IMR-90 (cell line): ENCODE measurements around the gene PANK4. TPM values are rescaled to one million over a fixed set of nuclear protein-coding genes. Genes with fewer than 3 reads are reported as not detected.

Experiments
- ATAC-seq: fragments of 200-7000 bp; cut with Tn5 transposase; 2 replicates; pipeline ENCODE4 v1.9.1; 2020; ENCODE audit warnings: low read depth, mild to moderate bottlenecking, moderate library complexity
- BruUV-seq: library from RNA; stranded (reverse); fragments of 400-500 nt; replicated peaks from 2 replicates; lab custom pipeline; 2021; lab: Mats Ljungman, UMichigan
- CTCF ChIA-PET: fragments of 300-600 bp; formaldehyde crosslinking; extraction: SDS; loops from one replicate; lab custom pipeline; 2021; ENCODE audit warnings: antibody characterized with exemption; lab: Yijun Ruan, JAX
- POLR2A ChIA-PET: fragments of 300-600 bp; sonication (Branson Sonifier 250); formaldehyde crosslinking; loops from one replicate; lab custom pipeline; 2022; ENCODE audit warnings: antibody characterized with exemption; ENCODE audit not compliant: unreplicated experiment; lab: Charles Lee
- DNase-seq: peaks from one replicate; pipeline ENCODE4 v3.0.0; 2013
- H2AFZ ChIP-seq: replicated peaks from 2 replicates; pipeline ENCODE3; 2013; ENCODE audit warnings: low read length, mild to moderate bottlenecking; ENCODE audit not compliant: poor library complexity
- H2AK5ac ChIP-seq: 2 replicates; pipeline ENCODE4 v1.6.1; 2013; ENCODE audit warnings: low read depth, low read length, inconsistent platforms
- H2AK9ac ChIP-seq: replicated peaks from 2 replicates; pipeline ENCODE3; 2013; ENCODE audit warnings: mild to moderate bottlenecking, low read depth, low read length, moderate library complexity; ENCODE audit not compliant: poor library complexity
- H2BK120ac ChIP-seq: 2 replicates; pipeline ENCODE4 v1.6.1; 2013; ENCODE audit warnings: low read depth, low read length, inconsistent platforms
- H2BK15ac ChIP-seq: 3 replicates; pipeline ENCODE4 v1.6.1; 2013; ENCODE audit warnings: low read depth, low read length, inconsistent platforms
- H2BK20ac ChIP-seq: 2 replicates; pipeline ENCODE4 v1.6.1; 2013; ENCODE audit warnings: low read depth, mild to moderate bottlenecking, inconsistent platforms, low read length, moderate library complexity
- H2BK5ac ChIP-seq: 2 replicates; pipeline ENCODE4 v1.6.1; 2013; ENCODE audit warnings: mild to moderate bottlenecking, low read depth, low read length, inconsistent platforms; ENCODE audit not compliant: poor library complexity, severe bottlenecking
- H3K14ac ChIP-seq: replicated peaks from 2 replicates; pipeline ENCODE4 v1.6.1; 2013; ENCODE audit warnings: low read depth, low read length, inconsistent platforms
- H3K18ac ChIP-seq: 2 replicates; pipeline ENCODE4 v1.6.1; 2013; ENCODE audit warnings: low read depth, low read length, control low read depth
- H3K23ac ChIP-seq: 2 replicates; pipeline ENCODE4 v1.6.1; 2013; ENCODE audit warnings: low read depth, low read length, inconsistent platforms
- H3K27ac ChIP-seq: 2 replicates; pipeline ENCODE4 v1.5.1; 2013; ENCODE audit warnings: mild to moderate bottlenecking, control low read depth, low read length; ENCODE audit not compliant: insufficient read depth
- H3K27me3 ChIP-seq: 2 replicates; pipeline ENCODE4 v1.6.1; 2013; ENCODE audit warnings: low read length; ENCODE audit not compliant: control insufficient read depth, insufficient read depth
- H3K36me3 ChIP-seq: 2 replicates; pipeline ENCODE4 v1.6.1; 2013; ENCODE audit warnings: low read length, mixed read lengths; ENCODE audit not compliant: control insufficient read depth, insufficient read depth
- H3K4ac ChIP-seq: 2 replicates; pipeline ENCODE4 v1.6.1; 2013; ENCODE audit warnings: low read depth, low read length, inconsistent platforms
- H3K4me1 ChIP-seq: 2 replicates; pipeline ENCODE4 v1.6.1; 2013; ENCODE audit warnings: low read length, mixed read lengths; ENCODE audit not compliant: control insufficient read depth, insufficient read depth
- H3K4me2 ChIP-seq: 2 replicates; pipeline ENCODE4 v1.6.1; 2013; ENCODE audit warnings: low read depth, mild to moderate bottlenecking, control low read depth, low read length, moderate library complexity
- H3K4me3 ChIP-seq: 2 replicates; pipeline ENCODE4 v1.5.1; 2013; ENCODE audit warnings: low read depth, mild to moderate bottlenecking, control low read depth, low read length, moderate library complexity; ENCODE audit not compliant: insufficient read depth
- H3K56ac ChIP-seq: 2 replicates; pipeline ENCODE4 v1.6.1; 2013; ENCODE audit warnings: low read length, inconsistent platforms; ENCODE audit not compliant: insufficient read depth; ENCODE audit errors: extremely low read depth
- H3K79me1 ChIP-seq, 2 experiments: 2 replicates each; pipeline ENCODE4 v1.6.1; 2013; ENCODE audit warnings: low read length in 2 of 2, inconsistent platforms in 1 of 2, low read depth in 1 of 2
- H3K9ac ChIP-seq: 2 replicates; pipeline ENCODE4 v1.6.1; 2013; ENCODE audit warnings: low read depth, low read length, control low read depth
- H3K9me1 ChIP-seq: 2 replicates; pipeline ENCODE4 v1.6.1; 2013; ENCODE audit warnings: low read length, inconsistent platforms; ENCODE audit not compliant: insufficient read depth
- H3K9me3 ChIP-seq: 2 replicates; pipeline ENCODE4 v1.6.1; 2013; ENCODE audit warnings: low read length; ENCODE audit not compliant: control insufficient read depth, insufficient read depth
- H4K20me1 ChIP-seq: 2 replicates; pipeline ENCODE4 v1.6.1; 2013; ENCODE audit warnings: low read length, inconsistent platforms; ENCODE audit not compliant: insufficient read depth
- H4K5ac ChIP-seq: 2 replicates; pipeline ENCODE4 v1.6.1; 2013; ENCODE audit warnings: mild to moderate bottlenecking, low read depth, low read length, control low read depth
- H4K8ac ChIP-seq, 2 experiments: 2 replicates each; pipeline ENCODE4 v1.6.1; 2013; ENCODE audit warnings: low read depth in 2 of 2, low read length in 2 of 2, control low read depth in 1 of 2, inconsistent platforms in 1 of 2
- H4K91ac ChIP-seq: 2 replicates; pipeline ENCODE4 v1.6.1; 2013; ENCODE audit warnings: low read depth, low read length, inconsistent platforms; ENCODE audit not compliant: insufficient read depth
- MAFK ChIP-seq: IDR thresholded peaks from 2 replicates; pipeline ENCODE4 v1.6.1; 2012; ENCODE audit warnings: low read depth, low read length, improper control_type of control experiment
- SMC3 ChIP-seq: fragments of 150-350 bp; IDR thresholded peaks from 2 replicates; pipeline ENCODE4 v1.6.1; 2016; ENCODE audit warnings: low read depth, mild to moderate bottlenecking, antibody characterized with exemption, low read length, moderate library complexity
- WGBS, 2 experiments: methylation state at CpG; one replicate each; pipeline versions ENCODE4 v1.1.5 to v1.1.7; 2013; ENCODE audit warnings: missing lambda C conversion rate in 2 of 2; ENCODE audit not compliant: insufficient read length in 1 of 2; ENCODE audit errors: extremely low coverage in 2 of 2; 5-methylcytosine and 5-hydroxymethylcytosine counted together
- dilution Hi-C: fragments of 300-500 bp; cut with HindIII; formaldehyde crosslinking; loops from one replicate; pipeline ENCODE4 v1.14.3; 2018; ENCODE audit warnings: low sequenced_read_pairs; ENCODE audit not compliant: unreplicated experiment
- in situ Hi-C: fragments of 300-500 bp; cut with MboI; formaldehyde crosslinking; loops from 3 replicates; pipeline ENCODE4 v1.14.3; 2019; ENCODE audit warnings: low sequenced_read_pairs, inconsistent platforms, mixed read lengths
- intact Hi-C: fragments of 100-400 bp; cut with micrococcal nuclease; formaldehyde crosslinking; loops from 2 replicates; pipeline ENCODE4 v1.10.0; 2022
- polyA plus RNA-seq, 3 experiments: library from polyadenylated mRNA; depleted of rRNA; stranded (reverse); fragments of >200 nt; gene quantifications; 2 replicates each; pipeline ENCODE4 v1.2.3, GENCODE V29; 2012; ENCODE audit warnings: low replicate concordance in 1 of 3
- total RNA-seq: library from RNA; depleted of rRNA; stranded (reverse); fragments of >200 nt; gene quantifications from 2 replicates; pipeline ENCODE4 v1.2.3, GENCODE V29; 2012
- TF ChIP-seq, protein P1 (sequence below): conservative IDR thresholded peaks from 2 replicates; pipeline ENCODE4 v1.5.1; 2012; ENCODE audit warnings: mild to moderate bottlenecking, low read depth, low read length, improper control_type of control experiment

The PANK4 gene
- total and polyA plus RNA-seq, 2 of the 4 experiments (the other 2 are of a cell fraction) = 14.0 to 18.5 TPM

GRCh38 chr1:2556277-2556677 lies 29.9 kb upstream of the PANK4 start, which contains the start of gene TNFRSF14:
Gene TNFRSF14 (plus strand): TSS chr1:2556371. CDS start chr1:2556665, 294 bp downstream.
- no peaks in the 10 kb centered on the region; the same call in 1 of the 2 replicates for H3K27me3 ChIP-seq
- peak within 1 kb of the TSS; percentile 47 for H2BK5ac ChIP-seq
- WGBS, 2 experiments = 15% methylated on average over 7 of the region's 16 CpGs; no CpG with 5 or more reads in 1 of the 2 experiments
- H3K4ac ChIP-seq = peak within 1 kb of the TSS; percentile 93
- peak within 1 kb of the TSS; percentile 36; the same call in 1 of the 2 replicates for H3K27ac ChIP-seq
- H2AK5ac ChIP-seq = peak within 1 kb of the TSS; percentile 59; the same call in 1 of the 2 replicates
- peak within 1 kb of the TSS; percentile 44 for H3K4me3 ChIP-seq
- ATAC-seq = peak; percentile 79
- H3K14ac ChIP-seq = peak within 1 kb of the TSS; percentile 89
- peak within 1 kb of the TSS; percentile 1; the same call in 1 of the 2 replicates for H3K23ac ChIP-seq
- ChIA-PET CTCF (no interaction called here), POLR2A (no interaction called here)
- no TSS peak for BruUV-seq
- H3K36me3 ChIP-seq = no peaks in the 10 kb centered on the region
- peak; percentile 35 for DNase-seq
- peak within 1 kb of the TSS; percentile 70 for H3K9ac ChIP-seq
- H3K4me1 ChIP-seq = no peaks in the 10 kb centered on the region
- H2BK15ac ChIP-seq = peak within 1 kb of the TSS; percentile 61; the same call in 1 of the 3 replicates
- peak within 1 kb of the TSS; percentile 58; the same call in 1 of the 2 replicates for H2BK20ac ChIP-seq
- dilution Hi-C loops = no loop called here
- peak within 1 kb of the TSS; percentile 90 for H3K4me2 ChIP-seq
- peak within 1 kb of the TSS; percentile 71; the same call in 1 of the 2 replicates for H3K18ac ChIP-seq
- peak within 1 kb of the TSS; percentile 24 for H2BK120ac ChIP-seq
- peak within 1 kb of the TSS; percentile 47 for H2AK9ac ChIP-seq
- intact Hi-C loops = loop anchor here (1.0 kb wide), 1 partner anchor 87 kb away; no protein-coding TSS in a partner anchor
- peak within 1 kb of the TSS; percentile 58 for H4K91ac ChIP-seq
- H3K9me3 ChIP-seq = no peaks in the 10 kb centered on the region
- in situ Hi-C loops = no loop called here
- peak within 1 kb of the TSS; percentile 80 to 88 for H4K8ac ChIP-seq
- no peaks in the 10 kb centered on the region for H4K20me1 ChIP-seq
- H3K9me1 ChIP-seq = no peaks in the 10 kb centered on the region
- peak within 1 kb of the TSS; percentile 98 for H2AFZ ChIP-seq
- peak within 1 kb of the TSS; percentile 78 for H4K5ac ChIP-seq
- H3K56ac ChIP-seq = peak within 1 kb of the TSS; percentile 10; the same call in 1 of the 2 replicates
- TF ChIP-seq MAFK = no peak
- TF ChIP-seq, protein P1, sequence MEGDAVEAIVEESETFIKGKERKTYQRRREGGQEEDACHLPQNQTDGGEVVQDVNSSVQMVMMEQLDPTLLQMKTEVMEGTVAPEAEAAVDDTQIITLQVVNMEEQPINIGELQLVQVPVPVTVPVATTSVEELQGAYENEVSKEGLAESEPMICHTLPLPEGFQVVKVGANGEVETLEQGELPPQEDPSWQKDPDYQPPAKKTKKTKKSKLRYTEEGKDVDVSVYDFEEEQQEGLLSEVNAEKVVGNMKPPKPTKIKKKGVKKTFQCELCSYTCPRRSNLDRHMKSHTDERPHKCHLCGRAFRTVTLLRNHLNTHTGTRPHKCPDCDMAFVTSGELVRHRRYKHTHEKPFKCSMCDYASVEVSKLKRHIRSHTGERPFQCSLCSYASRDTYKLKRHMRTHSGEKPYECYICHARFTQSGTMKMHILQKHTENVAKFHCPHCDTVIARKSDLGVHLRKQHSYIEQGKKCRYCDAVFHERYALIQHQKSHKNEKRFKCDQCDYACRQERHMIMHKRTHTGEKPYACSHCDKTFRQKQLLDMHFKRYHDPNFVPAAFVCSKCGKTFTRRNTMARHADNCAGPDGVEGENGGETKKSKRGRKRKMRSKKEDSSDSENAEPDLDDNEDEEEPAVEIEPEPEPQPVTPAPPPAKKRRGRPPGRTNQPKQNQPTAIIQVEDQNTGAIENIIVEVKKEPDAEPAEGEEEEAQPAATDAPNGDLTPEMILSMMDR = peak; percentile 7; the same call in 1 of the 2 replicates
- no peak for TF ChIP-seq SMC3
- no peaks in the 10 kb centered on the region for H3K79me1 ChIP-seq
